GM19238 (cell line): ENCODE measurements around the gene CREB5.

Source experiments
- DNase-seq: peaks from one replicate; pipeline ENCODE4 v3.0.0; 2011; ENCODE audit warnings: low spot score; ENCODE audit not compliant: insufficient read length

The CREB5 gene

GRCh38 chr7:28739128-28739527 lies 326.8 kb downstream of the CREB5 start:
- no peak for DNase-seq

- DNase-seq = no peak
These were observed 327.5 kb downstream of the CREB5 start for GRCh38 chr7:28739826-28740225.

- no peak for DNase-seq
These were observed 332.6 kb downstream of the CREB5 start for GRCh38 chr7:28744951-28745350.

- DNase-seq = no peak
These were observed 333.0 kb downstream of the CREB5 start for GRCh38 chr7:28745351-28745750.

- DNase-seq = no peak
These were observed 335.1 kb downstream of the CREB5 start for GRCh38 chr7:28747404-28747803.

- no peak for DNase-seq
These were observed 335.5 kb downstream of the CREB5 start for GRCh38 chr7:28747854-28748253.

- DNase-seq = no peak
These were observed 336.0 kb downstream of the CREB5 start for GRCh38 chr7:28748346-28748745.

- DNase-seq = no peak
These were observed 336.7 kb downstream of the CREB5 start for GRCh38 chr7:28748933-28749584.

GRCh38 chr7:28749638-28750037 lies 337.3 kb downstream of the CREB5 start:
- no peak for DNase-seq

GRCh38 chr7:28750981-28751380 lies 338.7 kb downstream of the CREB5 start:
- no peak for DNase-seq

GRCh38 chr7:28753613-28754012 lies 341.3 kb downstream of the CREB5 start:
- DNase-seq = no peak

GRCh38 chr7:28754027-28754426 lies 341.7 kb downstream of the CREB5 start:
- no peak for DNase-seq

GRCh38 chr7:28754447-28754846 lies 342.1 kb downstream of the CREB5 start:
- no peak for DNase-seq

- DNase-seq = no peak
These were observed 342.9 kb downstream of the CREB5 start for GRCh38 chr7:28755255-28755654.

- no peak for DNase-seq
These were observed 345.9 kb downstream of the CREB5 start for GRCh38 chr7:28758186-28758585.

GRCh38 chr7:28759475-28759971 lies 347.2 kb downstream of the CREB5 start:
- DNase-seq = no peak

- no peak for DNase-seq
These were observed 349.2 kb downstream of the CREB5 start for GRCh38 chr7:28761505-28761904.

GRCh38 chr7:28762651-28763050 lies 350.3 kb downstream of the CREB5 start:
- DNase-seq = no peak

- no peak for DNase-seq
These were observed 354.0 kb downstream of the CREB5 start for GRCh38 chr7:28766359-28766758.

GRCh38 chr7:28767356-28767755 lies 355.0 kb downstream of the CREB5 start:
- DNase-seq = no peak

GRCh38 chr7:28768577-28769147 lies 356.3 kb downstream of the CREB5 start:
- no peak for DNase-seq

- no peak for DNase-seq
These were observed 359.7 kb downstream of the CREB5 start for GRCh38 chr7:28771906-28772622.
